HG03159 (cell line): ENCODE measurements around the gene HLCS.

Experiments
- ATAC-seq: cut with Tn5 transposase; IDR thresholded peaks from one replicate; pipeline ENCODE4 v1.9.1; 2021; ENCODE audit warnings: mild to moderate bottlenecking, moderate library complexity; ENCODE audit not compliant: unreplicated experiment

HLCS gene

DNA sequence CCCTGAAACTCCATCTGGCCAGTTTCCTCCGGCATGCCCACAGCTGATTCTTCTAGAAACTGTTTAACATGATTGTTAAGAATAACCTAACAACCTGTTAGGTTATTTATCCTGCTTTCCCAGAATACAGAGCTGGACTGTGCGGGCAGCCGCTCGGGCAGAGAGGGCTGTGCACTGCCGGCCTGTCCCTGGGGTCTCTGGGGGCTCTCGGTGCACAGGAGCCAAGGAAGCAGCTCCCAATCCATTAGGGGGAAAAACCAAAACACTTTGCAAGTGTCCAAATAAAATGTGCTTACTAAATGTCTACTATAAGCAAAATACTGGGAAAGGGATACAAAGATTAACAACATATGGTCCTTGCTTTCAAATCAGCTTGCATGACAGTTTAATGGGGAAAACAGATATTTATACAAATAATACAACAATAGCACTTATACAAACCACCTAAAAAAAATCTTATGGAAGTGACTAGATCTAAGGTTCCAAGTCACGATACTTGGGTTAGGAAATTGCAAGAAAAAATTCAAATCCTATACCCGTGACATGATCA is 50.7 kb downstream of the HLCS start:
- no peak for ATAC-seq

DNA sequence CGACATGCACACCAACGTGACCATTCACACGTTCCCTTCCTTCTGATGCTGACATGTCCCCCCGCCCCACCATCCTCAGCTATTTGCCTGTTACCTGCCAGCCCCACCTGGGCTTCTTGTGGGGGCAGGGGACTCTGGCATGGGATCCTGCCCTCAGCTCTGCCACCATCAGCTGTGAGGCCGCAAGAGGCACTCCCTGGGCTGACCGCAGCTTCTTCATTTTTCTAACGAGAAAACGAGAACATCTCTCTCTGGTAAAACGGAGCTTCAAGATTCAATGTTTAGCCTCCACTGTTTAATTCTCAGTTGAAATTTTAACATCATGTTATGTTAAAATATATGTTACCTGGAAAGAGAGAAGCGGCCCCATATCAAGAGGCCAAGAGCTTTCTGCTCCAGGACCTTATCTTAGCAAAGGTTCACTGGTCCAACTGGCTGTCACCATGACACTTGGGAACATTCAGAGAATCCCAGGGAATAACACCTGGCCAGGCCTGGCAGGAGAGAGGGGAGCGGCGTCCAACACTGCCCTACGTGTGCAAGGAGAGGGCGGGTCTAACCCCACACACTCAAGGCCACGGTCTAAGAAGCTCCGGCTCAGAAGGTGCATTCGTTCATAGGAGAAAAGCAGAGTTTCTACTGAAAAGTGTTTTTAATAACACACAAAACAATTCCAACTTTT is 51.3 kb downstream of the HLCS start:
- no peak for ATAC-seq

DNA sequence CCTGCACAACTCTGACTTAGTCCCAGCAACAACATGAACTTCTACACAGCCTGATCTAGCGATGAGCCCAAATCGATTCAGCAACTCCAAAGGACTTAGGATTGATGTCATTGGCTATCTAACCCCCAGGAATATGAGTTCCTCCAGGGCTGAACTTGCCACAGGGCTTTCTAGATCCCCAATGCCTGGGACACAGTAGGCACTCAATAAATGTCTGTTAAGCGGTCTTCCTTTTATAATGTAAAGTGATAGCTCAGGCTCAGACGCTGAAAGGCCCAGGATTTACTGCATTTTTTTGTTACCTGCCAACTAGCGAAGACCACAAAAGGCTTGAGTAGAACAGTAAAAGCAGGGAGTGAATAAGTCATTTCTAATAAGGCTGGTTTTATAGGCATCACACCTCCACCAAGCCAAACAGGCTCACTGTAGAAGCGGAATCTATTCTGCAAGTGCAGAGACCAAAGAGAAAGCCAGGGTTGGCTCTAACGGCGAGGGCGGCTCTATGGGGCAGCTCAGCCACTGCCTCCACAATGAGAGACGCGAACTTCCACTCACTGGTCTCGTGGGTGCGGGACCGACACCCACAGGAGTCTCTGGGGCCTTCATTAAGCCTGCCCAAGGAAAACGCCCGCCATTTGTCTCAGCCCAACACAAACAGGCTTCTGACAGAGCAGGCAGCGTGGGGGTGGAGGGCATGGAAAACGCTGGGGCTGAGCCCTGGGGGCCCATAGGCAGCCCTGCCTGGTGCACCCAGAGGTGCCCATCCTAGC is 52.0 kb downstream of the HLCS start:
- no peak for ATAC-seq

DNA sequence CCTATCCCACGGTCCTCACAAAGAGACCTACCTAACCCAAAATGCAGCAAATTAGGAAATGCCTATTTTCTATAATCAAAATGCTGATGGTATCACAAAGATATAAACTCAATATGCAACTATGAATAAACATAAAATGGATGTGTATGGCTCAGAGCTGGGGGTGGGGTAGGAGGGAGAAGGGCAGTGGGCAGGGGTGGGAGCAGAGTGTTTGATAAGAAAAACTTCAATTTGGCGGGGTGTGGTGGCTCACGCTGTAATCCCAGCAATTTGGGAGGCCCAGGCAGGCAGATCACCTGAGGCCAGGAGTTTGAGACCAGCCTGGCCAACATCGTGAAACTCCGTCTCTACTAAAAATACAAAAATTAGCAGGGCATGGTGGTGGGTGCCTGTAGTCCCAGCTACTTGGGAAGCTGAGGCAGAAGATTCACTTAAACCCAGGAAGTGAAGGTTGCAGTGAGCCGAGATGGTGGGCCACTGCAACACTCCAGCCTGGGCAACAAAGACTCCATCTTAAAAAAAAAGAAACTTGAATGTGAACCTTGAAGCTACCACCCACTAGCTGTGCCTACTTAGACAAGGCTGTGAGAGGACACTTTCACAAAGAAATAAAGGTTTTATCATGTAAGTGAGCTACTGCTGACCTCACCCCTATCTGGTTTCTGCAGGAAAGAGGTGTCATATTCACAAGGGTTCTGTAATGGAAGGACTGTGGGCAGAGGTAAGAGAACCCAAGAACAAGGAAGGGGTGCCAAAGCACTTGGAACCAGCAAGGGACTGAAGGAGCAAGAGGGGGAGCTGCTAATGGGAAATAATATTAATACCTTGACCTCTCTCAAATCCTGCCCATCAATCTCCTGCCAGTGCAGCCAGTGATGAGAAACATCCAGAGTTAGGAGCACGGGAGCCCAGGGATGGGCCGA is 53.0 kb downstream of the HLCS start:
- ATAC-seq: no peak

DNA sequence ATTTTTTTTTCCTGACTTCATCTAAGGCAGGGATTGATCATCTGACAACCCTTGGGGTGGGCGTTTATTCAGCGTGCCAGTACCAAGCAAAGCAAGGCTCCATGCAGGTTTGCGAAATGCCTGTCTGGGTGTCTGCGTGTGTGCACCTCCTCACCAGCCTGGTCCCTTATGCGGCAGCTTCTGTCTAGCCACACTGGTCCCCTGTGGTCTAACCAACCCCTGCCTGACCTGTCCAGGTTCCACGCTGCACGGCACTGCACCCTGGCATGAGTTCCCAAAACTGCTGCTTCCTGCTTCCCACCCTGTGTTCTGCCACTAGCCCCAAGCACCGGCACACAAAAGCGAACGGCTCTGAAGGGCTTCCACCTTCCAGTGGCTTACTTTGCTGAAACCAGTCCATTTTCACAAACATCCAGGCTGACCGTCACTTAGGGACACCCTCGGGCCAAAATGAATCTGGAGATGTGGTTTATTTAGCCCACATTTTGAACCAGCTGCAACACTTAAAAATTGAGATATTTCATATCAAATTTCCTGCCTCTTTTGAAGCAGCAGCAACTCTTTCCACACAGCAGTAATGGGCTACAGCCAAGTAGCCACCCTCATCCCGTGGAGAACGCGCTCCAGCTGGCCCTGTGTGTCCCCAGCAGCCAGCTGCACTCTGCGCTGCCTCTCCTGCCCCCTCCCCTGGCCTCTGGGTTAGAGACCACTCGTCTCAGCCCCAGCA is 55.7 kb downstream of the HLCS start:
- ATAC-seq: no peak

DNA sequence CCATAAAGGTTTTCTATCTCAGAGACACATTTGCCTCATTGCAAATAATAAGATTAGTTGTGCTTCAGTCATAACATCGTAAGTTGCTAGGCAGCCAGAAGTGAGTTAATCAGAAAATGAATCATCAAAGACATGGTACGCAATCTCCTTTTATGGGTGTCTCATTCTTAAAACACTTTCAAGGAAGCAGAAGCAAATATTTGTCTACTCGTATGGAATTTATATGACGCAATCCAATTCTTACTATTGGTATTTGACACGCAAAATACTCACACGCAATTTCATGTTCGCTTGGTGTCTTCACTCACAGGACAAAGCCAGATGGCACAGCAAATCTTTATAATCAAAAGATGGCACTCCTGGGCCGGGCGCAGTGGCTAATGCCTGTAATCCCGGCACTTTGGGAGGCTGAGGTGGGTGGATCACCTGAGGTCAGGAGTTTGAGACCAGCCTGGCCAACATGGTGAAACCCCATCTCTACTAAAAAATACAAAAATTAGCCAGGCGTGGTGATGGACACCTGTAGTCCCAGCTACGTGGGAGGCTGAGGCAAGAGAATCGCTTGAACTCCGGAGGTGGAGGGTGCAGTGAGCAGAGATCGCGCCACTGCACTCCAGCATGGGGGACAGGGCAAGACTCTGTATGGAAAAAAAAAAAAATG is 56.4 kb downstream of the HLCS start:
- no peak for ATAC-seq

DNA sequence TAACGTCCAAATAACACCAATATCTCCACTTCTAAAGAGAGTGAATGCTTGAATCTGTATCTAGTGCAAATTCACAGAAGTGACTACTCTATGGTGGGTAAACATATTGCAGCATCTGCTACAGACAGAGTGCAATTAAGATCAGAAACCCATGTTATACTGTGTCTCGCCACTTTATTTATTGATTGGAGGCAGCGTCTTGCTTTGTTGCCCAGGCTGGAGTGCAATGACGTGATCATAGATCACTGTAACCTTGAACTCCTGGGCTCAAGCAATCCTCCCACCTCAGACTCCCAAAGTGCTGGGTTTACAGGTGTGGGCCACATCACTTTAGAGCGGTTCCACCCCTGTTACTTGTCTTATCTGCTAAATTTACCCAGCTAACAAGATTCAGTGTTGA is 57.0 kb downstream of the HLCS start:
- no peak for ATAC-seq

DNA sequence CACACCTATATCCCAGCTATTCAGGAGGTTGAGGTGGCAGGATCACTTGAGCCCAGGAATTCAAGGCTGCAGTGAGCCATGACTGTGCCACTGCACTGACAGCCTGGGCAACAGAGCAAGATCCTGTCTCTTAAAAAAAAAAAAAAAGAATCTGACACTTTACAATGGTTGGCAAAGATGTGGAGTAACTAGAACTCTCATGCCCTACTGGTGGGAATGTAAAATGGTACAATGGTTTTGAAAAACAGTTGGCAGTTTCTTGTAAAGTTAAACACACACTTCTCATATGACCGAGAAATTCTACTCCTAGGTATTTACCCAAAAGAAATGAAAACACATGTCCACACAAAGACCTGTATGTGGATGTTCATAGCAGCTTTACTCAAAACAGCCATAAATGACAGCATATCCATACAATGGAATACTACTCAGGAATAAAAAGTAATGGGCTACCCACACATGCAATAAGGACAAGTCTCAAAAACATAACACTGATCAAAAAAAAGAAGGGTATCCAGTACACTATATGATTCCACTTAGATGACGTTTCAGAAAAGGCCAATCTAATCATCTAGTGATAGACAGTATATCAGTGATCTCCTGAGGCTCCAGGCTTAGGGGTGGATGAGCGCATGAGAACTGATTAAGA is 58.1 kb downstream of the HLCS start:
- no peak for ATAC-seq

DNA sequence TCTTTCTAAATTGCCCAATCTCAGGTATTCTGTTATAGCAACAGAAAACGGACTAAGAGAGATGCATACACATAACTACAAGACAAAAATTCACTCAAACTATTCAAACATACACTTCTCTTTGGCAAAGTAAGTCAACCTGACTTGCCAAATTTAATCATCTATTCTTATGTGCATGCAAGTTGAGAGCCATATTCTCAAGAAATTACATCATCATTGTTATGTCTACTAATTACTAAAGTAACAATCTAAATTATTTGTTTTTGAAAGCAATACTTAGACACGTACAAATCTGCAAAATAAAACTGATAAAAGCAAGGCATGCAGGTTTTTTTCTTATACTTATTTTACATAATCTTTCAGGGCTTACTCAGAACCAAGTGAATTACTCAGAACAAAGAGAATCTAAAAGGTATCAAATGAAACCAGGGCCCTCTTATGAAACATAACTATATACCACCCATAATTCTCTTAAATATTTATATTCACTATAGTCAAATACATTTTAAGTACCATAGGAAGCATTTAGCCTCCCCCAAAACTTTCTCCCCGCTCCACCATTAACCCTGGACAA is 62.3 kb downstream of the HLCS start:
- no peak for ATAC-seq

DNA sequence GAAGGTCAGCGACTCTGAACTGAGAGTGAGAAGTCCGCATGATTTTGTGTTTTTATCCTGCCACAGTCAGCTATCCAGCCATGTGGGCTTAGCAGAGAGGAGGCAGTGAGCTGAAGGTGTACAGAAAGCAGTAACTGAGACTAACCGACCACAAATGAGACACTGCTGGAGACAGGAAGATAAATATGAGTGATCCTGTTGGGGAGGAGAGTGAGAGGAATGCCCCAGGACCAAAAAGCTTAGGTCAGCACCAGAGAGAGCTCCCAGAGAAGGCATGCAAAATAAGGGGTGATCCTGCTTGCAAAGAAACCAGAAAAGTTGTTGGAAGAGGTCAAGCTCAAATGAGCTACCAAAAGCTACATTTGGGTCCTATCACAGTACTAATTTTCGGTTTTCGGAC is 63.7 kb downstream of the HLCS start:
- no peak for ATAC-seq

DNA sequence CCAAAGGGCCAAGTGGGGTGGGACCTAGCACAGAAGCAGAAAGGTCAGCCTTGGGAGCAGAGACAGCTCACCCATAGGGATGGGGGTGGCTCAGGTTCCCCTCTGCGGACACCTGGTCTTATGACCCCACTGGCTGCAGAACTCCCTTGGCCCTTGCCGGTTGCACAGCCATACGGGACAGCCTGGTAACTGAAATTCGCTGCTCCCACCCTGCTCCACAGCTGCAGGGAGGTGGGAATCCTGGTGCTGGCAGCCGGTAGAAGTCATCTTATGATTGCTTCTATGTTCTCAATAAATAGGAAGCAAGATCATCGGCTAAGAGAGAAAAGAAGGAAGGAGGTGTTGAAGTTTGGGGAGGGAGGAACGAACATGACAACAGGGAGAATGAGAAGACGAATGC is 64.1 kb downstream of the HLCS start:
- no peak for ATAC-seq

DNA sequence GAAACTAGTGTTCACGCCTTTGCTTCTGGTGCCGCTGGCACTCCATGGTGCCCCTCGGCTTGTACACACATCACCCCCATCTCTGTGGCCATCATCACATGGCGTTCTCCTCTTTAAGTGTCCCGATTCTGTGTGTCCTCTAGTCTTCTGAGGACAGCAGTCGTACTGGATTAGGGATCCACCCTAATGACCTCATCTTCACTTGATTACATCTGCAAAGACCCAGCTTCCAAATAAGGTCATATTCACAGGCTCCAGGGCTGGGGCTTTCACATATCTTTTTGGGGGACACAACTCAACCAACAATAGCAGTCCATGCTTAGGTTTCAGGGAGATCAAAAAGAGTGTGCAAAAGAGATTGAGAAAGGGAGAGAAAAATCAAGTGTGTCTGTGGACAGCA is 64.9 kb downstream of the HLCS start:
- no peak for ATAC-seq

DNA sequence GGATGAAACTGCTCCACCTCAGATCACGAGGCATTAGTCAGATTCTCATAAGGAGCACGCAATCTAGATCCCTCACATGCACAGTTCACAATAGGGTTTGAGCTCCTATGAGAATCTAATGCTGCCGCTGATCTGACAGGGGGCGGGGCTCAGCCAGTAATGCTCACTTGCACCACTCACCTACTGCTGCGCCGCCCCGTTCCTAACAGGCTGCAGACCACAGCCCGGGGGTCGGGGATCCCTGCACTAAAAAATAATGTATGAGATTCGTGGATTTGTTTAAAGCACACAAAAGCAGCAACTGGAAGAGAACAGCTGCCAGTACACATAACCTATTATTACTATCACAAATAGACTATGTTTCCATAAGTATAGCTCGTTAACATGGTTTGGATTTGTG is 72.9 kb downstream of the HLCS start:
- no peak for ATAC-seq

DNA sequence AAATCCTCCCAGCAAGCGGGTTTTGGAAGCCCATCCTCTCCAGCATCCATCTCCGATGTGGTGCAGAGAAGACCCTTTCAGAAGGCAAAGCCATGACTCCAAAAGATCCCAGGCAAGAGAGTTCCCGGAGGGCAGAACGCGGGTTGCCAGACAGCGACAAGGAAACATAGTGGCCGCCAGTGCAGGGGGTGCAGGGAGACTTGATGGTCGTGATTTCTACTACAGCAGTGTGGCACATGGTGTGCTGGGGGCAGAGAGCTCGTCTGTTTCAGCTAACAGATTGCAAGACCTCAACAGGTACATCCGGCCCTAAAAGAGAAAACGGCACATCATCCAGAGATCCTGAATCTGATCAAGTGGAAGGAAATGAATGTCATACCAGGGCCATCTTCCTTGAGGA is 74.3 kb downstream of the HLCS start:
- no peak for ATAC-seq

DNA sequence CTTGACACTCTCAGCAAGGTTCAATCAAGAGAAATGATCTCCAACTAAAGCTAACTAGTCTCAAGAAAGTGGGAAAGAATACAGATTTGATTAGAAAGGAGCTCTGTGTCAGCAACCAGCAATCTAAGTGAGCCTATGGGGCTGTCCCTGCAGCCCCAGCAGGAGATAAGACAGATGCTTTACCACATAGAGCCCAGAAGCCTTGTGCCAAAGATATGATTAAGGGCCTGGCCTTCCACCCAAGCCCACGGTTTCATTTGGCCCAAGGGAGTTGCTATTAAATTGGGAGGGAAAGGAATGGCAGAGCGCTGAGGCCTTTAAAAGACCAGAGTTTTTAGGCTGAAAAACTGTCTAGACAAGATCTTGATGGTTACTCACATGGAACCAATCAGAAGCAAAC is 74.8 kb downstream of the HLCS start:
- no peak for ATAC-seq

DNA sequence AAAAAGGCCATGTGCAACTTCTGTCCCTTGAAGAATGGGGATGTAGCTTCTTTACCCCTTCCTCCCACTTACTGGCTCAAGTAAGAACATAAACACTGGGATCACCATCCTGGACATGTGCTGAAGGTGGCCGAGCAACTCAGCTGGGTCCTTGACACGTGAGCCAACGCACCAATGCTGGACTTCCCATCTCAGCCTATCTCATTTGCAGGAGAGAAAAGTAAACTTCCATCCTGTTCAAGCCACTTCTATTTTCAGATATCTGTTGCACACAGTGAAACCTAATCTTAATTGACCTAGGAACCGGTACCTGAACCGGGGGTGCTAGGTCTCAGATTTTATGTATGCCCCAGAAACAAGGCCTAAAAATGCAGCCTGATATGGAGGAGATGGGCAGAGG is 75.3 kb downstream of the HLCS start:
- no peak for ATAC-seq

DNA sequence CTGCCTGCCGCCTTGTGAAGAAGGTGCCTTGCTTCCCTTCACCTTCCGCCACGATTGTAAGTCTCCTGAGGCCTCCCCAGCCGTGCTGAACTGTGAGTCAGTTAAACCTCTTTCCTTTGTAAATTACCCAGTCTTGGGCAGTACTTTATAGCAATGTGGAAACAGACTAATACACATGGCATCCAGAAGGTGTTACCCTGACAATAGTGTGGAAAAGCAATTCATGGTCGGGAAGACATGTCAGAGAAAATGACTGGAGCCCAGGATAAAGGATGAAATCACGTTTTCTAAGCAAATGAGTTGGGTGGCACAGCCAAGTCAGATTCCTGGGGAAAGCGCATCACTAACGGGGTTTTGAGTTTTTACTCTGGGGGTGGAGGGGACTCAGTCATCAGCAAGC is 76.4 kb downstream of the HLCS start:
- ATAC-seq: no peak

DNA sequence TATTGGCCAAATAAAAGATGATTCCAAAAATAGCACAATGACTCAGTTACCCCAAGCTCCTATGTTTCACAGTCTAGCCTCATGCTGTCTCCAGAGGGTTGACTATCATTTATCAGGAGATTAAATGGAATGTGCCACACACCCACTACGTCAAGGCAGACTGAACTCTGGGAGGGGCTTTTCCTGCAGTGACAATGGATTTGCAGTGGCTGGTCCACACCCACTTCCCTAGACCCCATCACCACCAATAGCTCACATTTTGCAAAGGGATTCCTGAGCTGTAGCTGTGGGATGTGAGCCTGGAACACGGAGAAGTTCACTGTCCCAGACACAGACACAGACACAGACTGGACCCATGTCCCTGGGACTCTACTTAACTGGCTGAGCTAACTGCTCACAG is 77.1 kb downstream of the HLCS start:
- ATAC-seq: no peak

DNA sequence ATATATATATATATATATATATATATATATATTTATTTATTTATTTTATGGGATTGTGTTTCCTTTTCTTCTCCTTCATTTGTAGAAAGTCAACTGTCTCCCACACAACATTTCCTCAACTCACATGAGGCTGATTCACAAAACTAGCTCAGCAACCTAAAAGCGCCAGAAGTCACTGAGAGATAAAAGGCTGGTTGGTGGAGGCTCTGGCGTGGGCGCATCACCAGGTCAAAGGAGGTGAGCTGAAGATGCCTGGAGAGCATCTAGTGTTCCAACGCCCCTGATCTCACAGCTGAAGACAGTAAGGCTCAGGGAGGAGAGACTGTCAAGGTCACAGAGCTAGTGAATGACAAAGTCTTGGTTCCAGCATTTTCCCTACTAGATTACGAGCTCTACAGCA is 78.0 kb downstream of the HLCS start:
- ATAC-seq: no peak
